WERI-Rb-1 (cell line): Measurements from ENCODE around the gene IGDCC3.

ENCODE experiments used
- DNase-seq: peaks from one replicate; pipeline ENCODE4 v3.0.0-alpha.2; 2020
- H3K27ac ChIP-seq: fragments of 250-450 bp; sonication (Bioruptor Pico); 2 replicates; pipeline ENCODE4 v1.5.1; 2020; ENCODE audit warnings: mild to moderate bottlenecking, moderate library complexity
- H3K27me3 ChIP-seq: fragments of 250-450 bp; sonication (Bioruptor Pico); 2 replicates; pipeline ENCODE4 v1.5.1; 2021; ENCODE audit warnings: mild to moderate bottlenecking, low read depth, moderate library complexity; ENCODE audit not compliant: insufficient read depth, severe bottlenecking
- H3K36me3 ChIP-seq: fragments of 250-450 bp; sonication (Bioruptor Pico); 2 replicates; pipeline ENCODE4 v1.5.1; 2020; ENCODE audit warnings: mild to moderate bottlenecking, moderate library complexity
- H3K4me3 ChIP-seq: 2 replicates; pipeline ENCODE4 v1.5.1; 2011; ENCODE audit warnings: low read depth, mild to moderate bottlenecking, control low read depth, low read length
- H3K9me3 ChIP-seq: fragments of 250-450 bp; sonication (Bioruptor Pico); 2 replicates; pipeline ENCODE4 v1.5.1; 2021; ENCODE audit warnings: mild to moderate bottlenecking, moderate library complexity; ENCODE audit not compliant: severe bottlenecking
- TF ChIP-seq, protein P1 (sequence below): IDR thresholded peaks from 2 replicates; pipeline ENCODE4 v1.5.1; 2011; ENCODE audit warnings: low read depth, mild to moderate bottlenecking, control low read depth, inconsistent platforms, low read length

The IGDCC3 gene

DNA sequence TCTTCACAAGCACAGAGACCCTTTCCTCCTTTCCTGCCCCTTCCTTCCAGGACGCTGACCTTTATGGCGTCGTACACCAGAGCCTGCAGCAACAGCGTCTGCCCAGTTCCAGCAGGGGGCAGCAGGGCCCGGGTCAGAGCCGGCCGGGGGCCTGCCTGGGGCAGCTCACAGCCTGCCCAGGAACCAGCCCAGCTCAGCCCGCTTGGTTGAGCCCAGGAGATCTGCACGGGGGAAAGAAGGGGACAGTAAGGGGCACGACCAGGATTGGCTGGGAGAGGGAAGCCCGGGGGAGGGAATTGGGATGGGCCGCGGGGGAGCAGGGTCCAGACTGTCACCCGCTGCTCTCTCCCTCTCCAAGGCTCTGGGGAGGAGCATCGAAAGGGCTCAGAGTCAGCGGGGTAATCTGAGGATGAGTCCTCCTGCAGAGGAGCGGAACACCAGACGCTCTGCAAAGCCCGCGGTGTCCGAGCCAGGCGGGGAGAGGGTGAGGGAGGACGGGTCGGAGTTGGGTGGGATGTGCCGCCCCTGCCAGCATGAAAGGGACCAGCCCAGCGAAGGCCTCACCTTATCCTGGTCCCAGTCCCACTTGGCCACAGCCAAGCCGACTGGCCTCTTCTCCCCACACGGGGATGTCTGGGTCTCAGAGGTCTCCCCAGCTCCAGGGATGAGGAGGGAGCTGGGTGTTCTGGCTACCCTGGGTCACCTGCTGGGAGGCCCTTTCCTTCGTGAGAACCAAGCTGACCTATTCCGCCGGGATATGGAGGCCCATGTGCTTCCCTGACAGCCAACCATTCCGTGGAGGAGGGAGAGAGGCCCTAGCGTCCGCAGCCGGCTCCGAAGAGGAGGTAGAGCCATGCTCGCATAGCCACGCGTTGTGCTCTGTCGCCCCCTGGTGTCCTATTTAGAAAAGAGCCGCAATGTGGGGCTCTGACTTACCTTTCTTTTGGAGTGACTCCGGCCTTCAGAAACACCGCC lies 7.4 kb upstream of the IGDCC3 start:
- peak; percentile 93 for DNase-seq
- Histone ChIP-seq H3K27me3 (no peaks in the 10 kb centered on the region), H3K27ac (peak overlapping the region; percentile 63), H3K4me3 (peak overlapping the region; percentile 26), H3K9me3 (no peaks in the 10 kb centered on the region), H3K36me3 (peaks cover 36% of the 10 kb centered on the region)
- TF ChIP-seq, protein P1, sequence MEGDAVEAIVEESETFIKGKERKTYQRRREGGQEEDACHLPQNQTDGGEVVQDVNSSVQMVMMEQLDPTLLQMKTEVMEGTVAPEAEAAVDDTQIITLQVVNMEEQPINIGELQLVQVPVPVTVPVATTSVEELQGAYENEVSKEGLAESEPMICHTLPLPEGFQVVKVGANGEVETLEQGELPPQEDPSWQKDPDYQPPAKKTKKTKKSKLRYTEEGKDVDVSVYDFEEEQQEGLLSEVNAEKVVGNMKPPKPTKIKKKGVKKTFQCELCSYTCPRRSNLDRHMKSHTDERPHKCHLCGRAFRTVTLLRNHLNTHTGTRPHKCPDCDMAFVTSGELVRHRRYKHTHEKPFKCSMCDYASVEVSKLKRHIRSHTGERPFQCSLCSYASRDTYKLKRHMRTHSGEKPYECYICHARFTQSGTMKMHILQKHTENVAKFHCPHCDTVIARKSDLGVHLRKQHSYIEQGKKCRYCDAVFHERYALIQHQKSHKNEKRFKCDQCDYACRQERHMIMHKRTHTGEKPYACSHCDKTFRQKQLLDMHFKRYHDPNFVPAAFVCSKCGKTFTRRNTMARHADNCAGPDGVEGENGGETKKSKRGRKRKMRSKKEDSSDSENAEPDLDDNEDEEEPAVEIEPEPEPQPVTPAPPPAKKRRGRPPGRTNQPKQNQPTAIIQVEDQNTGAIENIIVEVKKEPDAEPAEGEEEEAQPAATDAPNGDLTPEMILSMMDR = peak; percentile 94

DNA sequence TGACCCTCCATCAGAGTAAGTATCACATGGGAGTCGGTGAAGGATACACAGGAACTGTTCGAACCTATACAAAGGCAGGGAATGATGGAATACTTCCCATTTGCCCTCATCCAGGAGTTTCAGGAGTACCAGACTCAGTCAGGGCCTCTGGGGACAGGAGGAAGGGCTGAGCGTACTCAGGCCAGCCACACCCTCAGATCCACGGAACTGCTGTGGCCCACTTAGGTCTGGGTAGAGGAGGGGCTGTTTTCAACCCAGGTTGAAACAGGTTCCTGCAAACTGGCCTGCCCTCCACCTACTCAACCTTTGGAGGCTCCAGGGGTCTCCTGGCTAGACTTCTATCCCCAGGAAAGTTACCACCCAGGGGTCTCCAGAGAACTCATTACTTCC lies 6.7 kb upstream of the IGDCC3 start:
- H3K36me3 ChIP-seq = peaks cover 29% of the 10 kb centered on the region
- H3K9me3 ChIP-seq = no peaks in the 10 kb centered on the region
- H3K27me3 ChIP-seq = no peaks in the 10 kb centered on the region
- TF ChIP-seq, protein P1 = no peak
- H3K27ac ChIP-seq = peak overlapping the region; percentile 63
- H3K4me3 ChIP-seq = no peak overlapping the region
- DNase-seq = no peak

DNA sequence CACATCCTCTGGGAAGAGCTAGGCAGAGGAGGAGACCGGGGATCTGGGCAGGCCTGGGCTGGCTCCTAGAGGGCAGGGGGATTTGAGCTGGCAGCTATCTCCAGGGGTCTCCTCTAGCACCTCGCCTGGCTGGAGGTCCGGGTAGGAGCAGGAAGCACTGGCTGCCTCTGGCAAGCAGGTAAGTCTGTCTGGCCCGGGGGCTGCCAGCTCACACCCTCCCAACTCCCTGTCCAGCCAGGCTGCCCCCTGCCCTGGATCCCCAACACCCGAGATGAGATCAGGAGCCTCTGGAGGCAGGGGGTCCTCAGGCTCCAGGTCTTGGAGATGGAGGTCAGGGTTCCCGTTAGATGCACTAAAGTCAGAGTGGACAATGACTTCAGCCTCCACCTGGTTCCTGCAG lies 6.2 kb upstream of the IGDCC3 start:
- TF ChIP-seq, protein P1 = no peak
- Histone ChIP-seq H3K27ac (no peak overlapping the region), H3K27me3 (no peaks in the 10 kb centered on the region), H3K4me3 (no peak overlapping the region), H3K9me3 (no peaks in the 10 kb centered on the region), H3K36me3 (peaks cover 24% of the 10 kb centered on the region)
- no peak for DNase-seq

DNA sequence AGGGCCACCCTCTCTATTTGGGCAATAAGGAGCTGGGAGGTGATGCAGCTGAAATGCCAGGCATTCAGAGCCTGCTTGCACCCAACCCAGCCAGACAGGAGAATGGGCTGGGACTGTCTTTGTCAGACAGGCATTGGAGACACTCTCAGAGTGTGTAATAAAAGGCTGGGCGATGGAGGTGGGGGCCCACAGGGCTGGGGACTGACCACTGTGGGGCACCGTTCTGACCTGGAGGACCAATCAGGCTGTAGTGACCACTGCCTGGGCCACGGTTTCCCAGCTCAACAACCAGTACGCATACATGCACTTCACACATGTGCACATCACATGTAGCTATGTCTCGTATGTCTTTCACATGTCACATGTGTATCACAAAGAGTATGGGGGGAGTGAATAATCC lies 5.7 kb upstream of the IGDCC3 start:
- H3K27me3 ChIP-seq = no peaks in the 10 kb centered on the region
- DNase-seq = no peak
- H3K36me3 ChIP-seq = peaks cover 23% of the 10 kb centered on the region
- no peaks in the 10 kb centered on the region for H3K9me3 ChIP-seq
- H3K27ac ChIP-seq = no peak overlapping the region
- H3K4me3 ChIP-seq = no peak overlapping the region
- TF ChIP-seq, protein P1 = no peak

DNA sequence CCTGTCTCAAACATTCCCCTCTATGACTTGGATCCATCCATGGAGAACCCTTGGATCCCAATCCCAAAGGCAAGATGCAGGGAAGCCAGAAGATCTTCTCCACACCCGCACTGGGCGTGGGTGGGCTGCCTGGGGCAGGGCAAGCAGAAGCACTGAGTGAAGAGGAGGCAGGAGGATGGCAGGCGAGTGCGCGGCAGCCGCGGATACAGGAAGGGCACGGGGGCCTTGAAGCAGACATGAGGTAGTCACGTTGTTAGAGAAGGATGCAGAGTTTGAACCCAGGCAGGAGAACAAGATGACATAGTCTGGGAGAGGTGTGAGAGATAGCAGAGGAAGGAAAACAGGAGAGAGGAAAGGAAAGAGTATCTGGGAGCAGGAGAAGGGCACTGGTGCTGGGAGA lies 5.1 kb upstream of the IGDCC3 start:
- Histone ChIP-seq H3K36me3 (peaks cover 23% of the 10 kb centered on the region), H3K4me3 (no peak overlapping the region), H3K27me3 (no peaks in the 10 kb centered on the region), H3K27ac (no peak overlapping the region), H3K9me3 (no peaks in the 10 kb centered on the region)
- DNase-seq = no peak
- TF ChIP-seq, protein P1 = no peak
